Loucy (cell line): Measurements from ENCODE around the gene FAM3C.

ENCODE experiments used
- H2AFZ ChIP-seq: fragments of 200-600 bp; sonication (generic); 2 replicates; pipeline ENCODE4 v1.6.0; 2016; ENCODE audit warnings: antibody characterized with exemption, mild to moderate bottlenecking, low read length, moderate library complexity
- H3F3A ChIP-seq: fragments of 200-600 bp; 2 replicates; pipeline ENCODE4 v1.6.0; 2016; ENCODE audit warnings: antibody characterized with exemption, low read depth, mild to moderate bottlenecking
- H3K27me3 ChIP-seq: fragments of 200-600 bp; sonication (generic); 2 replicates; pipeline ENCODE4 v1.6.1; 2014; ENCODE audit warnings: low read length, mild to moderate bottlenecking; ENCODE audit not compliant: insufficient read depth, poor library complexity, severe bottlenecking
- H3K36me3 ChIP-seq: fragments of 200-600 bp; sonication (generic); 2 replicates; pipeline ENCODE4 v1.6.1; 2016; ENCODE audit warnings: low read length; ENCODE audit not compliant: insufficient read depth
- H3K4me1 ChIP-seq: fragments of 200-600 bp; sonication (generic); 2 replicates; pipeline ENCODE4 v1.5.1; 2014; ENCODE audit warnings: low read length, mild to moderate bottlenecking; ENCODE audit not compliant: insufficient read depth, poor library complexity, severe bottlenecking
- H3K4me2 ChIP-seq: fragments of 200-600 bp; sonication (generic); 2 replicates; pipeline ENCODE4 v1.6.0; 2014; ENCODE audit warnings: antibody characterized with exemption, low read length, low read depth, mild to moderate bottlenecking; ENCODE audit not compliant: poor library complexity, severe bottlenecking
- H3K4me3 ChIP-seq: fragments of 200-600 bp; sonication (generic); 2 replicates; pipeline ENCODE4 v1.5.1; 2014; ENCODE audit warnings: low read length, mild to moderate bottlenecking, mixed read lengths; ENCODE audit not compliant: poor library complexity, severe bottlenecking
- H3K79me2 ChIP-seq: fragments of 200-600 bp; sonication (generic); 2 replicates; pipeline ENCODE4 v1.6.1; 2014; ENCODE audit warnings: low read length; ENCODE audit not compliant: insufficient read depth
- H3K9ac ChIP-seq: fragments of 200-600 bp; sonication (generic); 2 replicates; pipeline ENCODE4 v1.6.0; 2014; ENCODE audit warnings: mild to moderate bottlenecking, low read depth, low read length, moderate library complexity; ENCODE audit not compliant: poor library complexity, severe bottlenecking
- H3K9me2 ChIP-seq: fragments of 200-600 bp; sonication (generic); replicated peaks from 2 replicates; pipeline ENCODE4 v1.6.1; 2016; ENCODE audit warnings: low read depth, low read length, mixed read lengths
- H3K9me3 ChIP-seq: fragments of 200-600 bp; sonication (generic); 2 replicates; pipeline ENCODE4 v1.6.1; 2014; ENCODE audit warnings: mild to moderate bottlenecking, antibody characterized with exemption, low read length, low read depth; ENCODE audit not compliant: insufficient read depth
- H4K20me1 ChIP-seq: fragments of 200-600 bp; sonication (generic); 2 replicates; pipeline ENCODE4 v1.6.0; 2014; ENCODE audit warnings: antibody characterized with exemption, low read length, mild to moderate bottlenecking; ENCODE audit not compliant: insufficient read depth, poor library complexity, severe bottlenecking
- CTCF ChIP-seq: fragments of 200-600 bp; sonication (generic); conservative IDR thresholded peaks from 2 replicates; pipeline ENCODE4 v1.5.1; 2014; ENCODE audit warnings: mild to moderate bottlenecking, antibody characterized with exemption, low read length
- EZH2phosphoT487 ChIP-seq: fragments of 200-600 bp; IDR thresholded peaks from 2 replicates; pipeline ENCODE4 v1.6.1; 2018; ENCODE audit warnings: antibody characterized with exemption, mild to moderate bottlenecking, moderate library complexity, borderline replicate concordance

FAM3C gene

DNA sequence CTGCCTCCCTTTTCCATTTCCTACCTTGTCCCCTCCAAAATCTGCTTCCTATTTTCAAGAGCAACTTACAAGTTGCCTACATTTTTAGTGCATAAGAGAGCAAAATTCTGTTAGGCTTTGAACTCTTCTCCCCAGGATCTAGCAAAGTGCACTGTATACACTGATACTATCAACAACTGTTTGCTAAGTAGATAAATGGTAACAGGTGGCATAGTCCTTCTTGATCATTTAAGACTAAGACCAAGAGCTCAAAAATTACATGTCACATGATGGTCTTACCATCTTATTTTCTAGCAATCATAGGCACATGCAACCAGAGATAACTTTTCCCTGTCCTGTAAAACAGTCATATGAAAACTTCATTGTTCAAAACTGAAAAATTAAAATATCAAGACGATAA lies 16.2 kb downstream of the FAM3C start:
- H3K4me3 ChIP-seq: no peak overlapping the region
- H3K36me3 ChIP-seq: peaks cover 17% of the 10 kb centered on the region; the same call in 1 of the 2 replicates
- peaks cover 8% of the 10 kb centered on the region for H4K20me1 ChIP-seq
- no peaks in the 10 kb centered on the region for H3F3A ChIP-seq
- H3K79me2 ChIP-seq: peaks cover 7% of the 10 kb centered on the region; the same call in 1 of the 2 replicates
- no peaks in the 10 kb centered on the region for H3K9me2 ChIP-seq
- H3K4me2 ChIP-seq: no peak overlapping the region
- no peak overlapping the region for H2AFZ ChIP-seq
- no peaks in the 10 kb centered on the region for H3K27me3 ChIP-seq
- H3K4me1 ChIP-seq: peaks cover 26% of the 10 kb centered on the region
- no peak for TF ChIP-seq CTCF
- TF ChIP-seq EZH2phosphoT487: no peak
- no peaks in the 10 kb centered on the region for H3K9me3 ChIP-seq
- no peak overlapping the region for H3K9ac ChIP-seq

DNA sequence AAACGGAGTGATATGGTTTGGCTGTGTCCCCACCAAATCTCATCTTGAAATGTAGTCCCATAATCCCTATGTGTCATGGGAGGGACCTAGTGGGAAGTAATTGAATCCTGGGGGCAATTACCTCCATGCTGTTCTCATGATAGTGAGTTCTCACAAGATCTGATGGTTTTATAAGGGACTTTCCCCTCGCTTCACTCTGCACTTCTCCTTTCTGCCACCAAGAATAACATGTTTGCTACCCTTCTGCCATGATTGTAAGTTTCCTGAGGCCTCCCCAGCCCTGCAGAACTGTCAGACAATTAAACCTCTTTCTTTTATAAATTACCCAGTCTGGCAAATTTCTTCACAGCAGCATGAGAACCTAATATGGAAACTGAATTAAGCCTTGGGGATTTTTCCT lies 19.1 kb downstream of the FAM3C start:
- Histone ChIP-seq H4K20me1 (no peaks in the 10 kb centered on the region), H3K9me2 (no peaks in the 10 kb centered on the region), H3K79me2 (no peaks in the 10 kb centered on the region), H3K9ac (no peak overlapping the region), H3K4me1 (peaks cover 14% of the 10 kb centered on the region), H3K4me3 (no peak overlapping the region), H3K36me3 (peaks cover 17% of the 10 kb centered on the region; the same call in 1 of the 2 replicates), H3K27me3 (no peaks in the 10 kb centered on the region), H3K9me3 (no peaks in the 10 kb centered on the region), H3F3A (0 out of 2 replicates have a peak, but pooled peaks cover 2% of the 10 kb centered on the region), H2AFZ (no peak overlapping the region), H3K4me2 (no peak overlapping the region)
- TF ChIP-seq EZH2phosphoT487: no peak
- TF ChIP-seq CTCF: no peak

DNA sequence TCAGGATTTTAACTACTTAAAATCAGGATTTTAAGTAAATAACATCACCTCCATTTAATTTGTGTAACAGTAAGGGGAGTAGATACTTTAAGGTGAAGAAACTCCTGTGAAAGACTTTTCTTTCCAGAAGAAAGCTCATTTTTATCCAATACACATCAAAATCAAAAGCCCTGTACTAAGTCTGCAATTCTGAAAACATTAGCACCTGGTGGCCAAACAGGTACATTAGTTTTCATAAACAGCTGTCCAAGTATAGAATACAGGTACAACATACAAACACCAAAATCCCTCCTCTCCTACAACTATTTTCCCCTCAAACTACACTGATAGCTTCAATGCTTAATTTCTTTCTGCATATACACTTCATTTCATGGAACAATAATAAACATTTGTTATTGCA lies 22.9 kb downstream of the FAM3C start:
- no peaks in the 10 kb centered on the region for H3K79me2 ChIP-seq
- no peak overlapping the region for H3K4me3 ChIP-seq
- H3F3A ChIP-seq: 0 out of 2 replicates have a peak, but pooled peaks cover 2% of the 10 kb centered on the region
- peaks cover 25% of the 10 kb centered on the region for H3K4me1 ChIP-seq
- H3K9ac ChIP-seq: no peak overlapping the region
- H3K36me3 ChIP-seq: peaks cover 15% of the 10 kb centered on the region; the same call in 1 of the 2 replicates
- H2AFZ ChIP-seq: no peak overlapping the region
- TF ChIP-seq EZH2phosphoT487: no peak
- TF ChIP-seq CTCF: peak; percentile 32; the same call in 1 of the 2 replicates
- H4K20me1 ChIP-seq: no peaks in the 10 kb centered on the region
- no peaks in the 10 kb centered on the region for H3K9me2 ChIP-seq
- peak overlapping the region; percentile 41 for H3K4me2 ChIP-seq
- no peaks in the 10 kb centered on the region for H3K9me3 ChIP-seq
- H3K27me3 ChIP-seq: no peaks in the 10 kb centered on the region
